AG04449 (cell line): Measurements from ENCODE around the gene TCEAL7.
A peak's percentile ranks its signal among the peaks of the same experiment; 100 is the strongest.

Experiments used
- CTCF ChIA-PET: fragments of 350-600 bp; formaldehyde crosslinking; extraction: SDS; loops from one replicate; lab custom pipeline; 2021; ENCODE audit warnings: antibody characterized with exemption; lab: Yijun Ruan, JAX
- POLR2A ChIA-PET: fragments of 400-600, 350-600 bp; formaldehyde crosslinking; extraction: SDS; loops from one replicate; lab custom pipeline; 2020; ENCODE audit warnings: antibody characterized with exemption, inconsistent platforms; lab: Yijun Ruan, JAX
- DNase-seq: peaks from one replicate; pipeline ENCODE4 v3.0.0-alpha.2; 2010; ENCODE audit warnings: low read depth, low spot score
- H3K4me3 ChIP-seq: 2 replicates; pipeline ENCODE4 v1.5.1; 2011; ENCODE audit warnings: low read depth, mild to moderate bottlenecking, control low read depth, low read length
- CTCF ChIP-seq: IDR thresholded peaks from one replicate; pipeline ENCODE4 v1.5.1; 2011; ENCODE audit warnings: mild to moderate bottlenecking, moderate library complexity, low read length, control low read depth, inconsistent platforms; ENCODE audit not compliant: insufficient read depth; ENCODE audit errors: missing control alignments

The TCEAL7 gene

GRCh38 chrX:103373581-103373980, 43.5 kb downstream of the TCEAL7 start:
- no peak for TF ChIP-seq CTCF
- DNase-seq = no peak
- H3K4me3 ChIP-seq = no peak overlapping the region
- ChIA-PET POLR2A (no interaction called here), CTCF (interaction anchor here (0.9 kb wide), 1 partner anchor 34 kb away, joined by 3 read pairs; no protein-coding TSS in a partner anchor)

GRCh38 chrX:103376118-103376978, 46.3 kb downstream of the TCEAL7 start, which contains the start of gene BEX3:
Gene BEX3 (plus strand): TSS chrX:103376538. CDS start chrX:103377522, 984 bp downstream.
- DNase-seq = no peak
- H3K4me3 ChIP-seq = peak within 1 kb of the TSS; percentile 71
- TF ChIP-seq CTCF = no peak
- CTCF ChIA-PET = interaction anchor here (0.7 kb wide), 1 partner anchor 9 kb away, joined by 3 read pairs; no protein-coding TSS in a partner anchor
- POLR2A ChIA-PET = interaction anchor here (0.8 to 1.2 kb wide), 2 partner anchors 20 to 70 kb away, joined by 3 to 6 read pairs; partner anchors contain the start of gene TCEAL9

GRCh38 chrX:103376979-103377324, 46.9 kb downstream of the TCEAL7 start:
- no peak for TF ChIP-seq CTCF
- ChIA-PET POLR2A (interaction anchor here (1.2 kb wide), 1 partner anchor 21 kb away, joined by 6 read pairs; the partner anchor contains the start of gene TCEAL9), CTCF (interaction anchor here (0.7 kb wide), 1 partner anchor 9 kb away, joined by 3 read pairs; no protein-coding TSS in a partner anchor)
- H3K4me3 ChIP-seq = peak overlapping the region; percentile 71
- no peak for DNase-seq

GRCh38 chrX:103378990-103379389, 49.0 kb downstream of the TCEAL7 start:
- ChIA-PET POLR2A (no interaction called here), CTCF (no interaction called here)
- H3K4me3 ChIP-seq = no peak overlapping the region
- no peak for DNase-seq
- no peak for TF ChIP-seq CTCF
